ENCODE data around the gene CSMD2. TPM values are rescaled to one million over a fixed set of nuclear protein-coding genes. Genes with fewer than 3 reads are reported as not detected.

Gene CSMD2
- total and polyA plus RNA-seq, 2 of the 4 experiments (the other 2 are of a cell fraction) = under 0.01 to 0.36 TPM

DNA sequence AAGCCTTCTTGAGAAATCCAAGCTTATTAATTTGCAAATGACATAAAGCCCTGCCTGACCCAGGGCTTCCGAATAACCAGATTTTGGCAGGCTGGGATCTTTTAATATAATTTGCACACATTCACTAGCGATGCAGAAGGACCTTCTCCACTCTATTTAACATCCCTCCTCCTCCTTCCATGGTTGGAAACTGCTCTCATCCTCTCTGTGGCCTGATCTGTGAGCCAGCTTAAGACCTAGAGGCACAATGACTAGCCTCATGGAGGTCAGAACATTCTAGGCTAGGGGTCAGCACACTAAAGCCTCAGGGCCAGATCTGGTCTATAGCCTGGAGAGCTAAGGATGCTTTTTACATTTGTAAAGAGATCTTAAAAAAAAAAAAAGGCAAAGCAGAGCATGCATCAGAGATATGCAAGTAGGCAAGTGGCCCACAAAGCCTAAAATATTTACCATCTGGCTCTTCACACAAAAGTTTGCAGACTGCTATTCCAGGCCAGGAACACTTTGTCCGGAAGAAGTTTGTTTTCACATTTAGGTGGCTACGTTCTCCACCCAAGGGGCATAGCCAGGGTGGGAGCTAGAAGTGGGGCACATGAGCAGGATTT is 439.4 kb downstream of the CSMD2 start:
- no peak overlapping the region for H3K4me2 ChIP-seq (ENCODE audit: low read depth, low read length)
- DNase-seq = no peak
- H3K27me3 ChIP-seq (ENCODE audit: control insufficient read depth, insufficient read depth, low read length) = no peaks in the 10 kb centered on the region
- ChIA-PET POLR2A (ENCODE audit: unreplicated experiment) (no interaction called here), CTCF (no interaction called here)
- H2AFZ ChIP-seq (replicated peaks; ENCODE audit: low read length, poor library complexity) = no peak overlapping the region
- intact Hi-C loops (cut with micrococcal nuclease) (no loop called here), dilution Hi-C loops (cut with HindIII; ENCODE audit: low sequenced_read_pairs, unreplicated experiment) (no loop called here), in situ Hi-C loops (cut with MboI; ENCODE audit: low sequenced_read_pairs) (no loop called here)
- no peaks in the 10 kb centered on the region for H4K20me1 ChIP-seq (ENCODE audit: insufficient read depth, low read length)
- no peak overlapping the region for H3K4me3 ChIP-seq (ENCODE audit: insufficient read depth, low read depth, low read length)
- no peak overlapping the region for H3K18ac ChIP-seq (ENCODE audit: low read depth, low read length)
- no peak for ATAC-seq (ENCODE audit: low read depth)
- H3K27ac ChIP-seq (ENCODE audit: insufficient read depth, low read length) = no peak overlapping the region
- no peaks in the 10 kb centered on the region for H3K4me1 ChIP-seq (ENCODE audit: control insufficient read depth, insufficient read depth, low read length)
- no peak overlapping the region for H3K9ac ChIP-seq (ENCODE audit: low read depth, low read length)
- no peak overlapping the region for H2AK5ac ChIP-seq (ENCODE audit: low read depth, low read length)
- BruUV-seq (replicated peaks) = no TSS peak
- no peak overlapping the region for H3K23ac ChIP-seq (ENCODE audit: low read depth, low read length)
- TF ChIP-seq CHD1 (IDR thresholded peaks at IDR 0.05; ENCODE audit: low read depth, low read length) (no peak), RAD21 (IDR thresholded peaks at IDR 0.05; ENCODE audit: low read length) (no peak), CTCF (conservative IDR thresholded peaks at IDR 0.05; ENCODE audit: low read depth, low read length) (no peak), RCOR1 (IDR thresholded peaks at IDR 0.05; ENCODE audit: insufficient replicate concordance, low read length) (no peak), CEBPB (IDR thresholded peaks at IDR 0.05; ENCODE audit: low read depth, low read length) (no peak), ELK1 (IDR thresholded peaks at IDR 0.05; ENCODE audit: borderline replicate concordance, low read depth, low read length) (no peak), BHLHE40 (IDR thresholded peaks at IDR 0.05; ENCODE audit: low read depth, low read length) (no peak), FOS (IDR thresholded peaks at IDR 0.05; ENCODE audit: low read depth, low read length) (no peak), MXI1 (IDR thresholded peaks at IDR 0.05; ENCODE audit: borderline replicate concordance, low read depth, low read length) (no peak), SMC3 (IDR thresholded peaks at IDR 0.05; ENCODE audit: low read depth, low read length) (no peak), NFE2L2 (IDR thresholded peaks at IDR 0.05; ENCODE audit: low read depth, low read length) (no peak), POLR2A (IDR thresholded peaks at IDR 0.05; ENCODE audit: low read depth, low read length) (no peak), USF2 (IDR thresholded peaks at IDR 0.05; ENCODE audit: low read depth, low read length) (no peak), MAFK (IDR thresholded peaks at IDR 0.05; ENCODE audit: low read depth, low read length) (no peak), RFX5 (IDR thresholded peaks at IDR 0.05; ENCODE audit: low read depth, low read length) (no peak), MAZ (IDR thresholded peaks at IDR 0.05; ENCODE audit: borderline replicate concordance, low read depth, low read length) (no peak)
- H2BK5ac ChIP-seq (ENCODE audit: low read depth, low read length, poor library complexity, severe bottlenecking) = no peak overlapping the region
- no peak overlapping the region for H4K8ac ChIP-seq (ENCODE audit: low read depth in 2 of 2, low read length in 2 of 2)
- no peak overlapping the region for H2AK9ac ChIP-seq (replicated peaks; ENCODE audit: low read depth, low read length, poor library complexity)
- no peak overlapping the region for H2BK120ac ChIP-seq (ENCODE audit: low read depth, low read length)
- H3K4ac ChIP-seq (ENCODE audit: low read depth, low read length) = no peak overlapping the region
- no peaks in the 10 kb centered on the region for H3K9me1 ChIP-seq (ENCODE audit: insufficient read depth, low read length)
- no peak overlapping the region for H3K56ac ChIP-seq (ENCODE audit: extremely low read depth, insufficient read depth, low read length)
- no peak overlapping the region for H4K5ac ChIP-seq (ENCODE audit: low read depth, low read length)
- no peak overlapping the region for H3K14ac ChIP-seq (replicated peaks; ENCODE audit: low read depth, low read length)
- H2BK20ac ChIP-seq (ENCODE audit: low read depth, low read length) = no peak overlapping the region
- H4K91ac ChIP-seq (ENCODE audit: insufficient read depth, low read depth, low read length) = no peak overlapping the region
- no peaks in the 10 kb centered on the region for H3K36me3 ChIP-seq (ENCODE audit: control insufficient read depth, insufficient read depth, low read length)
- H3K9me3 ChIP-seq (ENCODE audit: control insufficient read depth, insufficient read depth, low read length) = peaks cover 6% of the 10 kb centered on the region; the same call in 1 of the 2 replicates
- WGBS, 2 experiments (ENCODE audit: extremely low coverage in 2 of 2, insufficient read length in 1 of 2) = no CpG with 5 or more reads among the region's 4 CpGs
- H2BK15ac ChIP-seq (ENCODE audit: low read depth, low read length) = no peak overlapping the region
- no peaks in the 10 kb centered on the region for H3K79me1 ChIP-seq (ENCODE audit: low read depth in 1 of 2, low read length in 2 of 2)
